MCF 10A (cell line): ENCODE data around the gene TCN1. TPM values are rescaled to one million over a fixed set of nuclear protein-coding genes. Genes with fewer than 3 reads are reported as not detected.

Experiments
- BruUV-seq: library from RNA; stranded (reverse); fragments of 400-500 nt; replicated peaks from 2 replicates; lab custom pipeline; 2021; lab: Mats Ljungman, UMichigan
- CTCF ChIA-PET: fragments of 300-600 bp; sonication (Branson Sonifier 250); formaldehyde crosslinking; extraction: SDS; loops from one replicate; lab custom pipeline; 2021; ENCODE audit warnings: antibody characterized with exemption, inconsistent platforms; lab: Yijun Ruan, JAX
- POLR2A ChIA-PET: fragments of 300-600, 350-650 bp; sonication (Branson Sonifier 250); formaldehyde crosslinking; extraction: SDS; loops from one replicate; lab custom pipeline; 2020; ENCODE audit warnings: antibody characterized with exemption, inconsistent platforms; lab: Yijun Ruan, JAX
- DNase-seq: peaks from one replicate; pipeline ENCODE4 v3.0.0-alpha.2; 2018; ENCODE audit not compliant: unreplicated experiment
- H3K27ac Mint-ChIP-seq: one replicate; pipeline ENCODE4 v1.8.0; 2022; ENCODE audit warnings: mild to moderate bottlenecking, low read depth, mixed read lengths; ENCODE audit not compliant: unreplicated experiment
- H3K27me3 Mint-ChIP-seq: one replicate; pipeline ENCODE4 v1.8.0; 2022; ENCODE audit warnings: mixed read lengths; ENCODE audit not compliant: insufficient read depth, unreplicated experiment
- H3K36me3 Mint-ChIP-seq: one replicate; pipeline ENCODE4 v1.8.0; 2022; ENCODE audit warnings: mild to moderate bottlenecking, moderate library complexity, mixed read lengths; ENCODE audit not compliant: insufficient read depth, unreplicated experiment
- H3K4me1 Mint-ChIP-seq: one replicate; pipeline ENCODE4 v1.8.0; 2022; ENCODE audit warnings: mixed read lengths; ENCODE audit not compliant: insufficient read depth, unreplicated experiment
- H3K4me3 Mint-ChIP-seq: one replicate; pipeline ENCODE4 v1.8.0; 2022; ENCODE audit warnings: mild to moderate bottlenecking, moderate library complexity, mixed read lengths; ENCODE audit not compliant: unreplicated experiment
- H3K9me3 Mint-ChIP-seq: one replicate; pipeline ENCODE4 v1.8.0; 2022; ENCODE audit warnings: mixed read lengths; ENCODE audit not compliant: unreplicated experiment
- intact Hi-C: fragments of 100-400 bp; cut with micrococcal nuclease; formaldehyde crosslinking; loops from 2 replicates; pipeline ENCODE4 v1.14.1; 2022
- total RNA-seq: library from RNA; stranded (reverse); gene quantifications from 2 replicates; pipeline ENCODE4 v1.2.3, GENCODE V29; 2022
- TF ChIP-seq, protein P1 (sequence below): fragments of 200-600 bp; IDR thresholded peaks from one replicate; pipeline ENCODE4 v1.8.0; 2022; ENCODE audit warnings: antibody characterized with exemption, mild to moderate bottlenecking; ENCODE audit not compliant: unreplicated experiment

TCN1 gene
- total RNA-seq, 1 experiment from 2014 or later, result not detected

GRCh38 chr11:59842316-59842715, 24.0 kb downstream of the TCN1 start:
- POLR2A ChIA-PET, result no interaction called here
- no peak overlapping the region for H3K27ac Mint-ChIP-seq

DNA sequence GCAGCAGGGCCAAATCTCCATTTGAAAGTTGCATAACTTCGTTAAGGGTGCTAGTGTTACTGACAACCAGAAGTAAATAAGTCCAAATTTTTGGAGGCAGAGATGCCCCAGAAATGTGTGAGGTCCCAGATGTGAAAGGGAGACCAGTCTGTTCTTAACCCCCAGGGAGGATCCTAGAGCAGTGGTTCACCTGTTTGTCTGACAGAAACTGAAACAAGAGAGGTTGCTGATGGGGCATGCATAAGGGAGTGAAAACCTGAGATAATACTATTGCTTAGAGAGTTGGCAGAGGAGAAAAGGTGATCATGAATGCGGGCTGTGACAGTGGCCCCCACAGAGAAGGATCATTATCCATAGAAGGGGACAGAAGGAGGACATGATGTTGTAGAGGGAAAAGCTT, 24.8 kb downstream of the TCN1 start:
- CTCF ChIA-PET, result interaction anchor here (0.6 kb wide), 1 partner anchor 142 kb away, joined by 3 read pairs; no protein-coding TSS in a partner anchor
- intact Hi-C loops, result no loop called here
- TF ChIP-seq, protein P1, sequence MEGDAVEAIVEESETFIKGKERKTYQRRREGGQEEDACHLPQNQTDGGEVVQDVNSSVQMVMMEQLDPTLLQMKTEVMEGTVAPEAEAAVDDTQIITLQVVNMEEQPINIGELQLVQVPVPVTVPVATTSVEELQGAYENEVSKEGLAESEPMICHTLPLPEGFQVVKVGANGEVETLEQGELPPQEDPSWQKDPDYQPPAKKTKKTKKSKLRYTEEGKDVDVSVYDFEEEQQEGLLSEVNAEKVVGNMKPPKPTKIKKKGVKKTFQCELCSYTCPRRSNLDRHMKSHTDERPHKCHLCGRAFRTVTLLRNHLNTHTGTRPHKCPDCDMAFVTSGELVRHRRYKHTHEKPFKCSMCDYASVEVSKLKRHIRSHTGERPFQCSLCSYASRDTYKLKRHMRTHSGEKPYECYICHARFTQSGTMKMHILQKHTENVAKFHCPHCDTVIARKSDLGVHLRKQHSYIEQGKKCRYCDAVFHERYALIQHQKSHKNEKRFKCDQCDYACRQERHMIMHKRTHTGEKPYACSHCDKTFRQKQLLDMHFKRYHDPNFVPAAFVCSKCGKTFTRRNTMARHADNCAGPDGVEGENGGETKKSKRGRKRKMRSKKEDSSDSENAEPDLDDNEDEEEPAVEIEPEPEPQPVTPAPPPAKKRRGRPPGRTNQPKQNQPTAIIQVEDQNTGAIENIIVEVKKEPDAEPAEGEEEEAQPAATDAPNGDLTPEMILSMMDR, result no peak

More at GRCh38 chr11:59842316-59842715, 24.0 kb downstream of the TCN1 start:
- TF ChIP-seq, protein P1, result no peak
- Mint-ChIP-seq H3K36me3 (no peaks in the 10 kb centered on the region), H3K4me3 (no peak overlapping the region), H3K27me3 (no peaks in the 10 kb centered on the region), H3K9me3 (no peaks in the 10 kb centered on the region), H3K4me1 (no peaks in the 10 kb centered on the region)
- intact Hi-C loops, result no loop called here
- no peak for DNase-seq
- CTCF ChIA-PET, result interaction anchor here (0.6 to 0.7 kb wide), 2 partner anchors 62 to 141 kb away, joined by 3 read pairs; no protein-coding TSS in a partner anchor
- no TSS peak for BruUV-seq

DNA sequence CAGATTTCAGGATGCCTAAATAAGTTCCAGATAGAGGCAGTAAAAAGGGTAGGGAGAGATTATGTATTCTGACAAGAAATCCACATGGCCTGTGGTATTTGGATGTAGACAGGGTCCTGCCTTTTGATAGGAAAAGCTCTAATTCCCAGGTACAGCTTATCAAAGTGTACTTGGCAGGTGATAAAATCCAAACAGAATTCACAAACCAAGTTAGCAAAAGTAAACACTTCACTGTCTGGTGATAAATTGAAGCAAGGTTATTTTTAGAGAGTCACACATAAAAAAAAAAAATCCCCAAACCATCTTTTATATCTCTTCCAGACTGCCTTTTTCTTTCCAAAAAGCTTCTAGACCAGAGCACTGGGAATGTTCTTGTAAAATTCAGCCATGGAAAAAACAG, 26.7 kb downstream of the TCN1 start:
- CTCF ChIA-PET, result no interaction called here
- TF ChIP-seq, protein P1, result no peak
- intact Hi-C loops, result no loop called here

More for the DNA sequence above, 24.8 kb downstream of the TCN1 start:
- no TSS peak for BruUV-seq
- Mint-ChIP-seq H3K27ac (no peak overlapping the region), H3K9me3 (no peaks in the 10 kb centered on the region), H3K4me1 (no peaks in the 10 kb centered on the region), H3K4me3 (no peak overlapping the region), H3K27me3 (no peaks in the 10 kb centered on the region), H3K36me3 (no peaks in the 10 kb centered on the region)
- POLR2A ChIA-PET, result no interaction called here
- DNase-seq, result no peak

DNA sequence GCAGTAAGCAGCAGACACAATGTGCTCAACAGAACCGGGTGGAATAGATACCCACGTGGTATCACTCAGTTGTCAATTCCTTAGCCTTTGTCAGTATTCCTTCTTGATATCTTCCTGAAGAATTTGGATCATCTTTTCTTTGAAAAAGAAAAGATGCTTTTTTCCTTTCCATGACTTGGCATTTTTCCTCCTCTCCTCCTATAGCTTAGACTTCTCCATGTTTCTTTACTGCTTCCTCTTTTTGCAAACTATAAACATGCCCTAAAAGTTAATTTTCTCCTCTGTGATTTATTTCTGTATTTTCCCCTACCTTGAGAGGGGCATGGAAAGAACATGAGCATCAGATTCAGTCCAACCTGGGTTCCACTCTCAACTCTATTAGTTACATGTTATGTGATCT, 32.7 kb downstream of the TCN1 start:
- Mint-ChIP-seq H3K36me3 (no peaks in the 10 kb centered on the region), H3K27ac (no peak overlapping the region), H3K27me3 (no peaks in the 10 kb centered on the region), H3K9me3 (no peaks in the 10 kb centered on the region), H3K4me1 (no peaks in the 10 kb centered on the region), H3K4me3 (no peak overlapping the region)
- DNase-seq, result no peak
- BruUV-seq, result no TSS peak
- ChIA-PET CTCF (no interaction called here), POLR2A (no interaction called here)
- TF ChIP-seq, protein P1, result no peak
- intact Hi-C loops, result no loop called here

More for the DNA sequence above, 26.7 kb downstream of the TCN1 start:
- H3K36me3 Mint-ChIP-seq, result no peaks in the 10 kb centered on the region
- POLR2A ChIA-PET, result no interaction called here
- no peak for DNase-seq
- no peak overlapping the region for H3K27ac Mint-ChIP-seq
- H3K4me1 Mint-ChIP-seq, result no peaks in the 10 kb centered on the region
- H3K27me3 Mint-ChIP-seq, result no peaks in the 10 kb centered on the region
- no TSS peak for BruUV-seq
- H3K9me3 Mint-ChIP-seq, result no peaks in the 10 kb centered on the region
- H3K4me3 Mint-ChIP-seq, result no peak overlapping the region
